ENCODE measurements around the gene UBD. TPM values are rescaled to one million over a fixed set of nuclear protein-coding genes. Genes with fewer than 3 reads are reported as not detected.

UBD gene
- total RNA-seq, 1 experiment from 2014 or later, result not detected

DNA sequence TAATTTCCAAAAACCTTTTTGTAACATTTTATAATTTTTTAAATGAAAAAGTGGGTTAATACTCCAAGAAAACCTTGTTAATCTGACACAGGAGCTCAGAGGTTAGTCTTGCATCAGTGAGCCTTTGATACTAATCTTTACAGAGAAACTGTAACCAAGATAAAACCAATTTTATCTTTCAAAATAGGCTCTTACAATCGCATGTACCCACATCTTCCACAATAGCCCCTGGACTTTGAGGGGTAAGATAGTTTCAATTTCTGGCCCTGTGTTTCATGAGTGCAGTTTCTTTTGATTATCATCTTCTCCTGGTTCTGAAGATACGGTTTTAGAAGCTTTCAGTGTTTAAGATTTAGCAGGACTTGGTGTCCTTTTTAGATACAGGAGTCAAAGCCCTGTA is 37.3 kb downstream of the UBD start:
- Histone ChIP-seq H3K79me2 (ENCODE audit: insufficient read depth, low read length) (no peaks in the 10 kb centered on the region), H3K27me3 (ENCODE audit: insufficient read depth, low read length) (no peaks in the 10 kb centered on the region), H4K20me1 (ENCODE audit: insufficient read depth) (no peaks in the 10 kb centered on the region), H3K4me1 (ENCODE audit: control insufficient read depth in 1 of 2, insufficient read depth in 2 of 2, low read length in 2 of 2) (no peaks in the 10 kb centered on the region), H3K9me2 (ENCODE audit: insufficient read depth) (no peaks in the 10 kb centered on the region), H3K9ac (ENCODE audit: low read length) (no peak overlapping the region), H3K27ac (ENCODE audit: low read depth, low read length) (no peak overlapping the region), H2AFZ (ENCODE audit: low read depth, low read length, poor library complexity, severe bottlenecking) (no peak overlapping the region), H3K4me2 (ENCODE audit: low read length) (no peak overlapping the region), H3K9me3 (ENCODE audit: control insufficient read depth in 1 of 2, insufficient read depth in 1 of 2, low read depth in 1 of 2, low read length in 2 of 2) (no peaks in the 10 kb centered on the region), H3K36me3 (ENCODE audit: control insufficient read depth in 1 of 2, insufficient read depth in 2 of 2, low read length in 2 of 2) (no peaks in the 10 kb centered on the region), H3K4me3 (replicated peaks in 1 of 2; ENCODE audit: low read depth in 1 of 2, low read length in 2 of 2) (no peak overlapping the region)
- ChIA-PET POLR2A (no interaction called here), RAD21 (ENCODE audit: low non-redundant PET in 1 of 2, low total read pairs in 2 of 2, uncharacterized antibody in 2 of 2, unreplicated experiment in 2 of 2) (no interaction called here), CTCF (no interaction called here)
- DNase-seq (ENCODE audit: low read depth, low spot score) (no peak), ATAC-seq (no peak)
- BruUV-seq (replicated peaks), result no TSS peak
- TF ChIP-seq, protein P1, sequence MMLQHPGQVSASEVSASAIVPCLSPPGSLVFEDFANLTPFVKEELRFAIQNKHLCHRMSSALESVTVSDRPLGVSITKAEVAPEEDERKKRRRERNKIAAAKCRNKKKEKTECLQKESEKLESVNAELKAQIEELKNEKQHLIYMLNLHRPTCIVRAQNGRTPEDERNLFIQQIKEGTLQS (IDR thresholded peaks at IDR 0.05), result no peak
- no peak for TF ChIP-seq POLR2AphosphoS5 (IDR thresholded peaks at IDR 0.05; ENCODE audit: low read depth, low read length)
- no peak for TF ChIP-seq RAD21 (IDR thresholded peaks at IDR 0.05; ENCODE audit: low read depth)
- TF ChIP-seq SIN3A (IDR thresholded peaks at IDR 0.05; ENCODE audit: low read depth), result no peak
- TF ChIP-seq, protein P2, sequence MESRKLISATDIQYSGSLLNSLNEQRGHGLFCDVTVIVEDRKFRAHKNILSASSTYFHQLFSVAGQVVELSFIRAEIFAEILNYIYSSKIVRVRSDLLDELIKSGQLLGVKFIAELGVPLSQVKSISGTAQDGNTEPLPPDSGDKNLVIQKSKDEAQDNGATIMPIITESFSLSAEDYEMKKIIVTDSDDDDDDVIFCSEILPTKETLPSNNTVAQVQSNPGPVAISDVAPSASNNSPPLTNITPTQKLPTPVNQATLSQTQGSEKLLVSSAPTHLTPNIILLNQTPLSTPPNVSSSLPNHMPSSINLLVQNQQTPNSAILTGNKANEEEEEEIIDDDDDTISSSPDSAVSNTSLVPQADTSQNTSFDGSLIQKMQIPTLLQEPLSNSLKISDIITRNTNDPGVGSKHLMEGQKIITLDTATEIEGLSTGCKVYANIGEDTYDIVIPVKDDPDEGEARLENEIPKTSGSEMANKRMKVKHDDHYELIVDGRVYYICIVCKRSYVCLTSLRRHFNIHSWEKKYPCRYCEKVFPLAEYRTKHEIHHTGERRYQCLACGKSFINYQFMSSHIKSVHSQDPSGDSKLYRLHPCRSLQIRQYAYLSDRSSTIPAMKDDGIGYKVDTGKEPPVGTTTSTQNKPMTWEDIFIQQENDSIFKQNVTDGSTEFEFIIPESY (IDR thresholded peaks at IDR 0.05; ENCODE audit: extremely low read depth, insufficient replicate concordance, low read length), result no peak
- TF ChIP-seq JUND (IDR thresholded peaks at IDR 0.05), result no peak
- TF ChIP-seq ZFX (IDR thresholded peaks at IDR 0.05), result no peak
- TF ChIP-seq EGR1 (IDR thresholded peaks at IDR 0.05; ENCODE audit: low read depth), result no peak
- no peak for TF ChIP-seq POLR2A (IDR thresholded peaks at IDR 0.05; ENCODE audit: borderline replicate concordance, extremely low read depth, insufficient read depth, insufficient read length)
- TF ChIP-seq SP1 (IDR thresholded peaks at IDR 0.05; ENCODE audit: low read depth), result no peak
- TF ChIP-seq EZH2phosphoT487 (IDR thresholded peaks at IDR 0.05; ENCODE audit: borderline replicate concordance), result no peak
- no peak for TF ChIP-seq YY1 (IDR thresholded peaks at IDR 0.05; ENCODE audit: extremely low read depth, insufficient replicate concordance, low read depth, low read length)
- intact Hi-C loops (cut with micrococcal nuclease), result no loop called here

Measured in HCT116 (cell line).